GM18508 (cell line): Measurements from ENCODE around the gene DNAJC30.

Source experiments
- ATAC-seq: cut with Tn5 transposase; IDR thresholded peaks from one replicate; pipeline ENCODE4 v1.9.1; 2021; ENCODE audit warnings: moderate number of reproducible peaks; ENCODE audit not compliant: insufficient read depth, unreplicated experiment

The DNAJC30 gene

GRCh38 chr7:73652541-73652949 is 30.7 kb downstream of the DNAJC30 start:
- ATAC-seq: no peak

GRCh38 chr7:73650524-73650923 is 32.7 kb downstream of the DNAJC30 start:
- no peak for ATAC-seq

GRCh38 chr7:73649576-73649975 is 33.7 kb downstream of the DNAJC30 start:
- no peak for ATAC-seq

DNA sequence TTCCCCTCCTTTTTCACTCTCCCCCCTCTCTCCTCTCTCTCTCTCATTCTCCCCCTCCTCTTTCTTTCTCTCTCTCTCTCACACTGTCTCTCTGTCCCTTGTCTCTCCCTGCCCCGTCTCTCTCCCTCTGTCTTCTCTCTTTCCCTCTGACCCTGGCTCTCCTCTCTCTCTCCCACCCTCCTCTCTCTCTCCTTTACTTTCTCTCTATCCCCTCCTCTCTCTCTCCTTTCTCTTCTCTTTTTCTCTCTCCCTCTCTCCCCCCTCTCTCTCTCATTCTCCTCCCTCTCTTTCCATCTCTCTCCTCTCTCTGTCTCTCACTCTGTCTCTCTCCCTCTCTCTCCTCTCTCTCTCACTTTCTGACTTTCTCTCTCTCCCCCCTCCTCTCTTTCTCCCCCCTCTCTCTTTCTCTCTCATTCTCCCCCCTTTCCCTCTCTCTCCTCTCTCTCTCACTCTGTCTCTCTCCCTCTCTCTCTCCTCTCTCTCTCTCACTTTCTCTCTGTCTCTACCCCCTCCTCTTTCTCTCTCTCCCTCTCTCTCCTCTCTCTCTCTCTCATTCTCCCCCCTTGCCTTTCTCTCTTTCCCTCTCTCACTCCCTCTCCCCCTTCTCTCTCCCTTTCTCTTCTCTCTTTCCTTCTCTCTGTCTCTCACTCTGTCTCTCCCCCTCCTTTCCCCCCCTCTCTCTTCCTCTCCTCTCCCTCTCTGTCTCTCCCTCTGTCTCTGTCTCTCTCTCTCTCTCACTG is 34.5 kb downstream of the DNAJC30 start:
- ATAC-seq: no peak

- no peak for ATAC-seq
Measured at GRCh38 chr7:73647725-73648592, 35.3 kb downstream of the DNAJC30 start.

GRCh38 chr7:73646785-73647724 is 36.2 kb downstream of the DNAJC30 start:
- ATAC-seq: no peak

GRCh38 chr7:73645643-73646174 is 37.5 kb downstream of the DNAJC30 start:
- no peak for ATAC-seq

DNA sequence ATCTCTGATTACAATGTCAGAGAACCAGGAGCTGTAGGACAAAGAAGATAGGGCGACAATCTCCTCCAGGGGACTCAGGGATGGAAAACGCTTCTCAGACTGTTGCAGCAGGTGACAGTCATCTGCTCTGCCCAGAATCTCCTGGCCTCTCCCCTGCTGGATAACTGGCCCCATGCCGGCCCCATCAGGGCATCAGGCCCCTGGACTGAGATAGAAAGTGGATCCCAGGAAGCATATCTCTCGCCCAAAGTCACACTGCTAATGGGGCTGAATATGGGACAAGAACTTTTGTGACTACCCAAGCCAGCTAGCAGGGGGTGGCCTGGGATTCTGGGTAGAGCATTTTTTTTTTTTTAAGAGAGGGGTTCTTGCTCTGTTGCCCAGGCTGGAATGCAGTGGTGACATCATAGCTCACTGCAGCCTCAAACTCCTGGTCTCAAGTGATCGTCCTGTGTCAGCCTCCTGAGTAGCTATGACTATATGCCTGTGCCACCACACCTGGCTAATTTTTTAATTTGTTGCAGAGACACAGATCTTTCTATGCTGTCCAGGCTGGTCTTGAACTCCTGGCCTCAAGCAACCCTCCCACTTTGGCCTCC is 38.5 kb downstream of the DNAJC30 start:
- ATAC-seq: no peak

- ATAC-seq: no peak
Measured at GRCh38 chr7:73642834-73643233, 40.4 kb downstream of the DNAJC30 start.

DNA sequence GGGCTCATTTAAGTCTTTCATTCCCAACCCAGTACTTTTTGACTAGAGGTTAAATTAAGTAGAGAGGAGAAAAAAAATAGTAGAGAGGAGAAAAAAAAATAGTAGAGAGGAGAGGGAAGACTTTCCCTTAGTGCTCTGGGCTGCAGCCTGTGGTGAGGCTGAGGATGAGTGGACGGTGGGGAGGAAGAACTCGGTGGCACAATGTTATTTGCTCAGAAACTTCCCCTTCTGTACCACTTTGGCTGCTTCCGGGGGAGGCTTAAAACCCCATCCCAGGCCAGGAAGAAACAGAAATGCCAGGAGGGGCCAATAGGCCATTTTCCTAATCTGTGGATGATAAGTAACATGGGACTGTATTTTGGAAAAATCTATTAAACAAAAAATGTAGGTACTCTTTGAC is 44.3 kb downstream of the DNAJC30 start:
- no peak for ATAC-seq

- ATAC-seq: no peak
Measured at GRCh38 chr7:73635428-73636200, 47.6 kb downstream of the DNAJC30 start.

DNA sequence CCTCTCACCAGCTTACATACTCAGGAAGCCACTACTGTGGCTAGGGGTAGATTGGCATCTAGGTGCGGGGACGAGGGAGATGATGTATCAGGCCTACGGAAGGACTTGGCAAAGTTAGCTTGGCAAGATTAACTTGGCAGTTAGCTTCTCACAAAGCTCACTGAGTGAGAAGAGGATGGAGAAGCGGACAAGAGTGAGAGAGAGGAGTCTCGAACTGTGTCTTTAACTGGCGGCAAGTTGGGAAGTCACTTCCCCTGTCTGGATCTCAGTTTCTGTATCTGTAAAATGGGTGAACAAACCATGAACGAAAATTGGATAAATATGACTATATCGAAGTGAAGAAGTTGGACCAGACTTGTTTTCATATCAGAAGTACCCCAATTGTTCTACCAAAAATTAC is 49.4 kb downstream of the DNAJC30 start:
- no peak for ATAC-seq

DNA sequence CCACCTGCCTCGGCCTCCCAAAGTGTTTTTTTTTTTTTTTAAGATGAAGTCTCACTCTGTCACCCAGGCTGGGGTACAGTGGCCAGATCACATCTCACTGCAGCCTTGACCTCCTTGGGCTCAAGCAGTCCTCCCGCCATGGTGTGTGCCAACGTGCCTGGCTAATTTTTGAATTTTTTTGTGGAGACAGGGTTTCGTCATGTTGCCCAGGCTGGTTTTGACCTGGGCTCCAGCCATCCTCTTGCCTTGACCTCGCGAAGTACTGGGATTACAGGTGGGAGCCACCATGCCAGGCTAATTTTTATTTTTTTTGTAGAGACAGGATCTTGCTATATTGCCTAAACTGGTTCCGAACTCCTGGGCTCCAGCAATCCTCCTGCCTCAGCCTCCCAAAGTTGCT is 49.9 kb downstream of the DNAJC30 start:
- ATAC-seq: no peak

DNA sequence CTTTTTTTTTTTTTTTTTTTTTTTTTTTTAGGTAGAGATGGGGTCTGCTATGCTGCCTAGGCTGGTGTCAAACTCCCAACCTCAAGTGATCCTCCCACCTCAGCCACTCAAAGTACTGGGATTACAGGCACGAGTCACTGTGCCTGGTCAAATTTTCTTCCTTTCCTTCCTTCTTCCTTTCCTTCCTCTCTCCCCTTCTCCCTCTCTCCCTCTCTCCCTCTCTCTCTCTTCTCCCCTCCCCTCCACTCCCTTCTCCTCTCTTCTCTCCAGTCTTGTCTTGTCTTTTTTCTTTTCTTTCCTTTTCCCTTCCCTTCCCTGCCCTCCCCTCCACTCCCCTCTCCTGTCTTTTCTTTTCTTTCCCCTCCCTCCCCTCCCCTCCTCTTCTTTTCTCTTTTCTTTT is 51.7 kb downstream of the DNAJC30 start:
- ATAC-seq: no peak
